ENCODE results near the gene MAP3K1. TPM values are rescaled to one million over a fixed set of nuclear protein-coding genes. Genes with fewer than 3 reads are reported as not detected.

MAP3K1 gene
- total RNA-seq, 1 donor: 125 TPM

DNA sequence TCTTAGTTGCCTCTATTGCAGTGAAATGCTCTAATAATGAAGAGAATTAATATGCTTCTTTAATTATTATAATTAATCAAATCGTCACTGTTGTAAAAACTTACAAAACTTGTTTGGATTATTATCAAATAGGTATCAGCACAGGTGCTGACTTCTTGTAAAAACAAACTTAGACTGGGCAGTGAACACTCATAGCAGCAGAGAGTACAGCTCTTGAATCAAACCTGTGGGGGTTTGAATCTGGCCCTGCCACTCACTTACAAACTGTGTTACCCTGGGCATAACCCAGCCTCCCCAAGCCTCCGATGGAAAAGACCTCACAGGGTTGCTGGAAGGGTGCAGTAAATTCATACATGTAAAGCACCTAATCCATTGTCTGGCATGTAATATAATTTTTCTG is 35.1 kb downstream of the MAP3K1 start:
- H3K4me1 ChIP-seq (ENCODE audit: insufficient read depth, low read length): peaks cover 64% of the 10 kb centered on the region
- H3K9me3 ChIP-seq (ENCODE audit: low read depth, low read length): no peaks in the 10 kb centered on the region
- H3K4me3 ChIP-seq (ENCODE audit: low read length): no peak overlapping the region
- H3K27me3 ChIP-seq (ENCODE audit: insufficient read depth, low read length): no peaks in the 10 kb centered on the region

DNA sequence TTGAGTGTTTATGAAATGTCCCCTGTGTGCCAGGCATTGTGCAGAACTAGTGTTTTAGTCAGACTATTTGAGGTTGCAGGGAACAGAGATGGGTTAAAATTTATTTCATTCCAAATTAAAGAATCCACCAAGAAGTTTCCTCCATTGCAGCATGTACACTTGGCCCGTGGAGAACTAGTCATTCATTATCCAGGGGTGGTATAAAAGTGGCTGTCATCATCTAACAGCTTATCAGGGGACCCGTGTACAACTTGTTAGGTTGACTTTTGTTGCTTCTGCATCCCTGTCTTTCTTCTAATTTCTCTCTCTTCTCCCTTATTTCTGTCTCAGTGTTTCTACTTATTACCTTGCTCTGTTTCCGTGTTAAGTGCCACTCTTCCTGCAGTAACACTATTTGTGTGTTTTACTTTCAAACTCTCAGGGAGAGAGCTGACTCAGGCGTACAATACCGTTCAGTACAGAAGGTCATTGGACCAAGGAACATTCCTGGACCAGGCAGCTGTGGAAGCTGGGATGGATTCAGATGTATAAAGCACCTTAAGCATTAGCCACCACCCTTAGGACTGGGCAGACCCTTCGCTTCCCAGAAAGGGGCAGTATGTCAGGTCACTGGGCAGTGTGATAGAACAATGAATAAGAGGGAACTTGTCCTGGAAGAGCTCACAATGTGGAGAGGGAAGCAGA is 36.1 kb downstream of the MAP3K1 start:
- Histone ChIP-seq H3K4me3 (ENCODE audit: low read length) (no peak overlapping the region), H3K27me3 (ENCODE audit: insufficient read depth, low read length) (no peaks in the 10 kb centered on the region), H3K4me1 (ENCODE audit: insufficient read depth, low read length) (peaks cover 62% of the 10 kb centered on the region), H3K9me3 (ENCODE audit: low read depth, low read length) (no peaks in the 10 kb centered on the region)

DNA sequence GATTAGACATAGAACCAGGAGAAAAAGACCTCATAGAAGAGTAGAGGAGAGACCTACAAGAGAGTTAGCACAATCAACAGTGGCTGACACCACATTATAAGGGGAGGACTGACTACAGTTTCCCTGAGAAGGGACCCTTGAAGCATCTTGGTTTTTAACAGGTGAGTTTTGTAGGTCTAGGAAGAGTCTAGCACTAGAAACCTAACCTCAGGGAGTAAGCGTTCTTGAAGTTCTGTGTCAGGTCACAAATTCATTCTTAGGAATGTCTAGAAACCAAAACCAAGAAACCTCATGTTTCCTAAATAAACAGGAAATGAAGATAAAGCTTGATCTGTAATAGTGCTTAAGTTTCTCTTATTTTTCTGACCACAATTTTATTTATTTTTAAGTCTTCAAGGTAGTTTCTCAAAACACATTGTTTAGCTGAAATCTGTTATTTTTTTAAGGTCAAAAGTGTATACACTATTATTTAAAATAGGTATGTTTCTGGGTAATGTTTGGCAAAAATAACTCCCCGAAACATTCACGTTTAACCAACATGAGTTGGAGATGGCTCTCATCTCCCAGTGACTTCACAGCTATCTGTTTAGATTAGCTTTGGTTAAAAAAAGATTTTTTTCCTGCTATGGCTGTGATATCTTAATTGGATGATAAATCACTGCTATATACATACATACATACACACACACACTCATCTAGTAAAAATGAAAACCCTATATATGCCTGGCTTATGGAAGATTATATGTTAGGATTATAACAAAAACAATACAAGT is 37.1 kb downstream of the MAP3K1 start:
- Histone ChIP-seq H3K27me3 (ENCODE audit: insufficient read depth, low read length) (no peaks in the 10 kb centered on the region), H3K4me1 (ENCODE audit: insufficient read depth, low read length) (peaks cover 58% of the 10 kb centered on the region), H3K4me3 (ENCODE audit: low read length) (no peak overlapping the region), H3K9me3 (ENCODE audit: low read depth, low read length) (no peaks in the 10 kb centered on the region)

DNA sequence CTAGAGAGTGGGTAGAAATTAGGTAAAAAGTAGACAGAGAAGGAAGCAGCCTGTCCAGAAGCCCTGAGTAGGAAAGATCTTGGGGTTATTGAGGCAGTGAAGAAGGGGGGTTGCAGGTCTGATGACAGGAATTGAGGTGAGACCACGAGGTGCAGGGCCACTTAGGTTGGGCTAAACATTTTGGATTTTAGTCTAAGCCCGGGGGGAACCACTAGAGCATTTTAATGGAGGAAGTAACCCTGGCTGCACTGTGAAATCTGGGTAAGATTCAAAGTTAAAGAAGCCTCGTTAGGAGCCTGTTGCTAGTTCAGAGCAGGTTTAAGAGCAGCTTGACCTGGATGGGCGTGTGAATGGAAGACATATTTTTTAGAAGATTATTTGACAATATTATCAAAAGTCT is 38.3 kb downstream of the MAP3K1 start:
- Histone ChIP-seq H3K27me3 (ENCODE audit: insufficient read depth, low read length) (no peaks in the 10 kb centered on the region), H3K9me3 (ENCODE audit: low read depth, low read length) (no peaks in the 10 kb centered on the region), H3K4me1 (ENCODE audit: insufficient read depth, low read length) (peaks cover 58% of the 10 kb centered on the region), H3K4me3 (ENCODE audit: low read length) (no peak overlapping the region)

DNA sequence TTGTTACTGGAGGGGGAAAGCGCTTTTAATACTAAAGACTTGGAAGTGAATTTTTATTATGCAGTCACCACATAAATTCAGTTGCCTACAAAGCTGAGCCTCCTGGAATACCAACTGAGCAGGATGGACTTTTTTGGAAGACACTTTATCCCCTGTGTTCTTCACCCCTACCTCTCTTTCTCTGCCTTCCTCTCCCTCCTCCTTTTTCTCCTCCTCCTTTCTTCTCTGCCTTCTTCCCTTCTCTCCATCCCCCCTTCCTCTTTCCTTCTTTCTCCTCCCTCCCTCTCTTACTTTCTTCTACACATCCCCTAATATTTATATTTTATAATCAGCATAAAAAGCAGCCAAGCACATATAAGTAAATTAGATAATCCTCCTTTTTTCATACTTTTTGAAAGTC is 39.6 kb downstream of the MAP3K1 start:
- peaks cover 48% of the 10 kb centered on the region for H3K4me1 ChIP-seq (ENCODE audit: insufficient read depth, low read length)
- H3K9me3 ChIP-seq (ENCODE audit: low read depth, low read length): no peaks in the 10 kb centered on the region
- H3K27me3 ChIP-seq (ENCODE audit: insufficient read depth, low read length): no peaks in the 10 kb centered on the region
- no peak overlapping the region for H3K4me3 ChIP-seq (ENCODE audit: low read length)

DNA sequence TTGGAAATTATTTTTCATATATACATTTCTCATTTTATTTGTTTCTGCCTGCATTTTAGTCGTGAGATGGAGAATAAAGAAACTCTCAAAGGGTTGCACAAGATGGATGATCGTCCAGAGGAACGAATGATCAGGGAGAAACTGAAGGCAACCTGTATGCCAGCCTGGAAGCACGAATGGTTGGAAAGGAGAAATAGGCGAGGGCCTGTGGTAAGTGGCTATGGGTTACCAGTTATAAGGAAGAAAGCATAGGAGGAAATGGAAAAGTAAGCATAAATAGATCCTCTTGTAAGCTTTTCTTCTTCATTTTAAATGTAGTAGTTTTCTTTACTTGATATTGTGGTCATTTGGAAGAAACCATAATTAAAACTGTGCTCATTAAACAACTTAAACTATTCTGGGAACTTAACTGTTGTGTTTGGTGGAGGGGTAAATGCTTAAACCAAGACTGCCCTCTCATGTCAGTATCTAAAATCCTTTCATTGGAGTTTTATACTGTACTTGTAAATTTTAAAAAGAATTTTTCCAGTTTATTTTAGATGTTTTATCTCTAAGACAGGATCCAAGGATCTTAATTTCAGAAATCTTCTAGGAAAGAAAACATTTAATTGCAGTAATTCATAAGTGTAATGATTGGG is 41.3 kb downstream of the MAP3K1 start:
- H3K9me3 ChIP-seq (ENCODE audit: low read depth, low read length): no peaks in the 10 kb centered on the region
- H3K4me3 ChIP-seq (ENCODE audit: low read length): no peak overlapping the region
- no peaks in the 10 kb centered on the region for H3K27me3 ChIP-seq (ENCODE audit: insufficient read depth, low read length)
- H3K4me1 ChIP-seq (ENCODE audit: insufficient read depth, low read length): peaks cover 30% of the 10 kb centered on the region

DNA sequence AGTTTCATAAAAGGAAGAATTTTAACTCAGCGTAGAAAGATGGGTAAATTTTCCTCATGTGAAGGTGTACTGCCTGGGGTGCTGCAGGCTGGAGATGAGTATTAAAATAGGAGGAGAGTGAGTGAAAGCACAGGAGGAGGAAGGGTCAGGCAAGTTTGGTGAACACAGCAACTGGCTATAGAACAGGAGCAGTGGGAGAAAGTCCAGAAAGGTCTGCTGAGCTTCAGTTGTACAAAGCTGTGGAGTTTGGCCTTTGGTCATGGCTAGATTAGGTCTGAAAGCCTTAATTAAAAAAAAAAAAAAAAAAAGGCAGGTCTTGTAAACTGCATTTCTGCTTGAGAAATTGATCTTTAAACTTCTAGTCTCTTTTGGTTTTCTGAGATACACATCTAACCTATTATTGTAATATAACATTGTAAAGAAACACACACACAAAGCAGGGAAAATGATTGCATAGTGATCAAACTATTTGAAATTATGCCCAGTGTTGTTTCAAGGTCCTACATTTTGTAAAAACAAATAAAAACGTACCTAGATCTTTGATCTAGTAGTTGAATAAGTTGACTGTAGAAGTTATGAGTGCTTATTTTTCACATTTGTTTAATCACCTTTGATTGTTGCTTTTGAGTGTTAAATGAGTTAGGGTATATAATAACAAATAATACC is 43.6 kb downstream of the MAP3K1 start:
- no peaks in the 10 kb centered on the region for H3K9me3 ChIP-seq (ENCODE audit: low read depth, low read length)

DNA sequence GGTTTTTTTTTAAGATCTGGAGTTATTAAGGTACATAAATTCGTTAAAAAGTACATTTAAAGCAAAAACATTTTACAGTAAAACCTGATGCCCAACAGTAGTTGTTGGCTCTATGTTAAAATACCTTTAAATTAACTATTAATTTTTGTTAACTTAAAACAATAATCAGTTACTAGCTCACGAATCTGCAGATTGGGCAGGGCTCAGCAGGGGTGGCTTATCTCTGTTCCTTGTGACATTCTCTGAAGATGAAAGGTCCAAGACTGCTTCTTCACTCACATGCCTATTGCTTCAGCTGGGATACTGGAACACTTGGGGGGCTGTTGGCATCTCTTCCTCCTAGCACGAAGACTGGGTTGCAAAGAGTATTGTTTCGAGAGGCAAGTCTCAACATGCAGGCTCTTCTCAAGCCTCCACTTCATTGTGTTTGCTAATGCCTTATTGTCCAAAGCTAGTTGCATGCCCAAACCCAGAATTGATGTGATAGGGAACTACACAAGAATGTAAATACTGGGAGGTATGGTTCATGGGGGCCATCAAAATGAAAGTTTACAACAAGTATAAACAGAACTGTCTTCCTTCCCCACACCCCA is 46.6 kb downstream of the MAP3K1 start:
- H3K4me3 ChIP-seq (ENCODE audit: low read length): no peak overlapping the region
- H3K9me3 ChIP-seq (ENCODE audit: low read depth, low read length): no peaks in the 10 kb centered on the region
- H3K4me1 ChIP-seq (ENCODE audit: insufficient read depth, low read length): no peaks in the 10 kb centered on the region
- H3K27me3 ChIP-seq (ENCODE audit: insufficient read depth, low read length): no peaks in the 10 kb centered on the region

More for the DNA sequence above, 43.6 kb downstream of the MAP3K1 start:
- Histone ChIP-seq H3K4me3 (ENCODE audit: low read length) (no peak overlapping the region), H3K4me1 (ENCODE audit: insufficient read depth, low read length) (peaks cover 16% of the 10 kb centered on the region), H3K27me3 (ENCODE audit: insufficient read depth, low read length) (no peaks in the 10 kb centered on the region)

DNA sequence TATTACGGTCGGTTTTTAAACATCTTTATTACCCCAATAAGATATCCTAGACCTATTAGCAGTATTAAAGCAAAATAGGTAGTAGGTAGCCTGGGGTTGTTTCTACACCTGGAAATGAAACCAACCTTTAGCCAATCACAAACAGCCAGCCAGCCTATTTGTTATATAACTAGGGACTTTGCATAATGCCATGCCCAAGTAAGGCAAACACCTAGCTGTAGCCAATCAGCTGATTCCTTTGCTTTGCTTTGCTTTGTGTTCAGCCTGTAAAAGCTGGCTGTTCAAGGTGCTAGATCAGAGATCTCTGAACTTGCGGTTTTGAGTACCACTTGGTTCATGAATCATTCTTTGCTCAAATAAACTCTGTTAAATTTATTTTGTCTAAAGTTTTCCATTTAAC is 47.6 kb downstream of the MAP3K1 start:
- no peak overlapping the region for H3K4me3 ChIP-seq (ENCODE audit: low read length)
- H3K4me1 ChIP-seq (ENCODE audit: insufficient read depth, low read length): no peaks in the 10 kb centered on the region
- H3K9me3 ChIP-seq (ENCODE audit: low read depth, low read length): no peaks in the 10 kb centered on the region
- no peaks in the 10 kb centered on the region for H3K27me3 ChIP-seq (ENCODE audit: insufficient read depth, low read length)

DNA sequence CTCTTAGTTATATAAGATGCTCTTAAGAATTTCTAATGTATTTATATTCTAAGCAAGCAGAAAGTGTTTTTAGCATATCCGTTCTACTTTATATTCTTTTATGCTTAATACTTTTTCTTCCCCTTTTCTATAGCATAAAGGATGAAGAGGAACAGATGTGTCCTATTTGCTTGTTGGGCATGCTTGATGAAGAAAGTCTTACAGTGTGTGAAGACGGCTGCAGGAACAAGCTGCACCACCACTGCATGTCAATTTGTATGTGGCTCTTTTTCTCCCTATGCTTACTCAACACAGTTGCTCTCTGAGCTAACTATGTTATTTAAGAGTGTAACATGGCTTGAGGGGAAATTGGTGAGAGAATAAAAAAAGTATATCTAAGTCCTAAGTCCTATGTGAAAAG is 56.4 kb downstream of the MAP3K1 start:
- no peak overlapping the region for H3K4me3 ChIP-seq (ENCODE audit: low read length)
- no peaks in the 10 kb centered on the region for H3K9me3 ChIP-seq (ENCODE audit: low read depth, low read length)
- H3K27me3 ChIP-seq (ENCODE audit: insufficient read depth, low read length): no peaks in the 10 kb centered on the region
- H3K4me1 ChIP-seq (ENCODE audit: insufficient read depth, low read length): peaks cover 3% of the 10 kb centered on the region

DNA sequence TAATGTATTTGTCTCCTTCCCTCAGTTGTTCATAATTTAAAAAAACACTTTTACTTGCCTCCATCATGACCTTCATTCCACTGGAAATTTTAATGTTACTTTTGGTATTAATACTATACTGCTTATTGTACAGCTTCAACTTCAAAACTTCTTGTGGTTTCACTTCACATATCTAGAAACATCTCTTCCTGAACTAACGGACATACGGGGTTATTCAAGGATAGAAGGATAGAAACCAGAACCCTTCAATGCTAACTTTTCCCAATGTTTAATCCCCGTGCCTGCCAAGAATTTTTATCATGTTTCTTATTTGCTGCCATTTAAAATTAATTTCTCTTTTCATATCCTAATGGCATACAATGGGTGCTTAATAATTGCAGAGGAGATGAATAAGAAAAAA is 57.7 kb downstream of the MAP3K1 start:
- Histone ChIP-seq H3K4me1 (ENCODE audit: insufficient read depth, low read length) (peaks cover 3% of the 10 kb centered on the region), H3K4me3 (ENCODE audit: low read length) (no peak overlapping the region), H3K27me3 (ENCODE audit: insufficient read depth, low read length) (no peaks in the 10 kb centered on the region), H3K9me3 (ENCODE audit: low read depth, low read length) (no peaks in the 10 kb centered on the region)

DNA sequence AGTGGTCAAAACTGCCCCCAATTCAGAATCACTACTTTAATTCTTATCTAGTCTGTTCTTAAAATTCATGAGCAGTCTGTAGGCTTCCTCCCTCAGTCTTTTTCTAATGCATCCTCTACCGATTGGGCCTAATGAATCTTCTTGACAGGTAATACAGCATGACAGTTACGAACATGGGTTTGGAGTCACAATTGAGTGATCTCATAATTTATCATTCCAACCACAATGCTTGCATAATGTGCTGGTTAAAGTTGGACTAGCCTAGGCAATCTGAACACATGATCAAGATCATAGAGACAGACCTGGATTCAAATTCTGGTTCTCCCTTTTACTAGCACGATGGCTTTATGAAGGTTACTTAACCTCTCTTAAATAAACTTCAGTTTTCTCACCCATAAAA is 61.0 kb downstream of the MAP3K1 start:
- Histone ChIP-seq H3K9me3 (ENCODE audit: low read depth, low read length) (no peaks in the 10 kb centered on the region), H3K27me3 (ENCODE audit: insufficient read depth, low read length) (no peaks in the 10 kb centered on the region), H3K4me1 (ENCODE audit: insufficient read depth, low read length) (peaks cover 3% of the 10 kb centered on the region), H3K4me3 (ENCODE audit: low read length) (no peak overlapping the region)

DNA sequence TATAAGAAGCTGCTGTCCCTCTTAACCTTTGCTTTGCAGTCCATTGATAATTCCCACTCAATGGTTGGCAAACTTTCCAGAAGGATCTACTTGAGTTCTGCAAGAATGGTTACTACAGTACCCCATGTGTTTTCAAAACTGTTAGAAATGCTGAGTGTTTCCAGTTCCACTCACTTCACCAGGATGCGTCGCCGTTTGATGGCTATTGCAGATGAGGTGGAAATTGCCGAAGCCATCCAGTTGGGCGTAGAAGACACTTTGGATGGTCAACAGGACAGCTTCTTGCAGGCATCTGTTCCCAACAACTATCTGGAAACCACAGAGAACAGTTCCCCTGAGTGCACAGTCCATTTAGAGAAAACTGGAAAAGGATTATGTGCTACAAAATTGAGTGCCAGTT is 66.2 kb downstream of the MAP3K1 start:
- no peaks in the 10 kb centered on the region for H3K4me1 ChIP-seq (ENCODE audit: insufficient read depth, low read length)
- H3K4me3 ChIP-seq (ENCODE audit: low read length): no peak overlapping the region
- H3K27me3 ChIP-seq (ENCODE audit: insufficient read depth, low read length): no peaks in the 10 kb centered on the region
- no peaks in the 10 kb centered on the region for H3K9me3 ChIP-seq (ENCODE audit: low read depth, low read length)

DNA sequence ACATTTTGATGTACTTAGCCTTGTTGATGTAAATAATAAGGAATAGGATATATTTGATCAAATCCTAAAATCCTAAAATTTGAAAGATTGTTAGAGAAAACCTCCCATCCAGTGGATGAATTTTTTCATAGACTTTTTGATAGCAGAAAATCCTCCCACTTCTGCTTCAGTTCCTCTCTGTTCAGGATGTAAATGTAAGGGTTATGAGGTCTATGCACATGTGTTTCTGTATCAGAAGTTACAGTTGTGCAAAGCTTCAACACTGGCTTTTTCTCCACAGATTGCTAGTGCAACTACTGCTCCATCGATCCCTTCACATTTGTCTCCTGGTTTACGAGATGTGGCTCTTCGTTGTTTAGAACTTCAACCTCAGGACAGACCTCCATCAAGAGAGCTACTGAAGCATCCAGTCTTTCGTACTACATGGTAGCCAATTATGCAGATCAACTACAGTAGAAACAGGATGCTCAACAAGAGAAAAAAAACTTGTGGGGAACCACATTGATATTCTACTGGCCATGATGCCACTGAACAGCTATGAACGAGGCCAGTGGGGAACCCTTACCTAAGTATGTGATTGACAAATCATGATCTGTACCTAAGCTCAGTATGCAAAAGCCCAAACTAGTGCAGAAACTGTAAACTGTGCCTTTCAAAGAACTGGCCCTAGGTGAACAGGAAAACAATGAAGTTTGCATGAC is 78.1 kb downstream of the MAP3K1 start:
- H3K9me3 ChIP-seq (ENCODE audit: low read depth, low read length): no peaks in the 10 kb centered on the region
- H3K4me1 ChIP-seq (ENCODE audit: insufficient read depth, low read length): no peaks in the 10 kb centered on the region
- H3K4me3 ChIP-seq (ENCODE audit: low read length): no peak overlapping the region
- no peaks in the 10 kb centered on the region for H3K27me3 ChIP-seq (ENCODE audit: insufficient read depth, low read length)

Measured in mononuclear cell (primary cell).